GM06990 (cell line): ENCODE measurements around the gene KLHL29.

Experiments
- DNase-seq: peaks from one replicate; pipeline ENCODE4 v3.0.0-alpha.2; 2011; ENCODE audit not compliant: insufficient read length; ENCODE audit errors: extremely low read depth
- H3K27me3 ChIP-seq: replicated peaks from 2 replicates; pipeline ENCODE4 v1.6.0; 2011; ENCODE audit warnings: low read length; ENCODE audit not compliant: control insufficient read depth, insufficient read depth
- H3K36me3 ChIP-seq: 2 replicates; pipeline ENCODE4 v1.5.1; 2011; ENCODE audit warnings: low read length; ENCODE audit not compliant: control insufficient read depth, insufficient read depth
- H3K4me3 ChIP-seq: replicated peaks from 2 replicates; pipeline ENCODE4 v1.5.1; 2011; ENCODE audit warnings: low read depth, mild to moderate bottlenecking, control low read depth, low read length
- CTCF ChIP-seq: IDR thresholded peaks from 2 replicates; pipeline ENCODE4 v1.5.1; 2011; ENCODE audit warnings: low read length, control low read depth, mild to moderate bottlenecking, inconsistent platforms; ENCODE audit not compliant: insufficient read depth, poor library complexity, severe bottlenecking

KLHL29 gene

GRCh38 chr2:23399674-23400261, 14.8 kb downstream of the KLHL29 start:
- Histone ChIP-seq H3K27me3 (no peaks in the 10 kb centered on the region), H3K36me3 (no peaks in the 10 kb centered on the region), H3K4me3 (no peak overlapping the region)
- TF ChIP-seq CTCF, result peak; percentile 54
- DNase-seq, result no peak

- TF ChIP-seq CTCF, result no peak
These were observed 15.7 kb downstream of the KLHL29 start for GRCh38 chr2:23400703-23401102.

GRCh38 chr2:23401427-23402204, 16.6 kb downstream of the KLHL29 start:
- Histone ChIP-seq H3K27me3 (no peaks in the 10 kb centered on the region), H3K4me3 (no peak overlapping the region), H3K36me3 (no peaks in the 10 kb centered on the region)
- DNase-seq, result no peak
- no peak for TF ChIP-seq CTCF

More at GRCh38 chr2:23400703-23401102, 15.7 kb downstream of the KLHL29 start:
- Histone ChIP-seq H3K36me3 (no peaks in the 10 kb centered on the region), H3K4me3 (no peak overlapping the region), H3K27me3 (no peaks in the 10 kb centered on the region)
- no peak for DNase-seq

- Histone ChIP-seq H3K27me3 (no peaks in the 10 kb centered on the region), H3K36me3 (no peaks in the 10 kb centered on the region), H3K4me3 (no peak overlapping the region)
- TF ChIP-seq CTCF, result no peak
- no peak for DNase-seq
These were observed 17.3 kb downstream of the KLHL29 start for GRCh38 chr2:23402205-23402740.

GRCh38 chr2:23404426-23404825, 19.4 kb downstream of the KLHL29 start:
- Histone ChIP-seq H3K27me3 (no peaks in the 10 kb centered on the region), H3K4me3 (no peak overlapping the region), H3K36me3 (no peaks in the 10 kb centered on the region)
- no peak for DNase-seq
- TF ChIP-seq CTCF, result peak; percentile 28
